HepG2 (cell line): ENCODE measurements around the gene CDCA4. TPM values are rescaled to one million over a fixed set of nuclear protein-coding genes. Genes with fewer than 3 reads are reported as not detected.

Source experiments
- ATAC-seq: fragments of 200-7000 bp; cut with Tn5 transposase; 3 replicates; pipeline ENCODE4 v1.9.1; 2020; ENCODE audit warnings: mild to moderate bottlenecking, moderate library complexity
- BruUV-seq: library from RNA; stranded (reverse); fragments of 400-500 nt; replicated peaks from 2 replicates; lab custom pipeline; 2021; lab: Mats Ljungman, UMichigan
- CTCF ChIA-PET: fragments of 300-600 bp; formaldehyde crosslinking; extraction: SDS; loops from one replicate; lab custom pipeline; 2021; ENCODE audit warnings: low total read pairs, inconsistent platforms, low intra/inter-chr PET ratio; lab: Yijun Ruan, JAX
- POLR2A ChIA-PET: fragments of 350-600 bp; sonication (Branson Sonifier 250); formaldehyde crosslinking; loops from one replicate; lab custom pipeline; 2020; ENCODE audit warnings: antibody characterized with exemption, inconsistent platforms; lab: Yijun Ruan, JAX
- DNase-seq: peaks from one replicate; pipeline ENCODE4 v3.0.0-alpha.2; 2015; ENCODE audit warnings: low spot score
- FAIRE-seq: peaks from 3 replicates; lab custom pipeline; 2011; peaks lifted over from hg19 to GRCh38; lab: Jason Lieb, UNC
- H2AFZ ChIP-seq: one replicate; pipeline ENCODE4 v1.6.1; 2011; ENCODE audit warnings: low read length, inconsistent platforms
- H3K27ac ChIP-seq: fragments of 300-600 bp; 3 replicates; pipeline ENCODE4 v1.8.0; 2011; ENCODE audit warnings: mixed run types, mild to moderate bottlenecking, mixed read lengths, low read length, inconsistent platforms; ENCODE audit not compliant: insufficient read depth; ENCODE audit errors: extremely low read length
- H3K27me3 ChIP-seq, 2 experiments: fragments of 200-600 bp in 1 of 2; 2 replicates in 1 of 2; 3 replicates in 1 of 2; pipeline versions ENCODE4 v1.6.0 to v1.8.0; 2011; ENCODE audit warnings: low read length in 2 of 2, mild to moderate bottlenecking in 2 of 2, moderate library complexity in 2 of 2, inconsistent platforms in 1 of 2; ENCODE audit not compliant: insufficient read depth in 2 of 2, control insufficient read depth in 1 of 2
- H3K36me3 ChIP-seq, 2 experiments: fragments of 200-600 bp in 1 of 2; replicated peaks in 1 of 2; 2 replicates in 1 of 2; 3 replicates in 1 of 2; pipeline versions ENCODE4 v1.5.1 to v1.8.0; 2011; ENCODE audit warnings: low read length in 2 of 2, inconsistent platforms in 1 of 2; ENCODE audit not compliant: insufficient read depth in 2 of 2, control insufficient read depth in 1 of 2
- H3K4me1 ChIP-seq: 2 replicates; pipeline ENCODE4 v1.5.1; 2012; ENCODE audit warnings: low read length, inconsistent platforms; ENCODE audit not compliant: insufficient read depth
- H3K4me2 ChIP-seq: 2 replicates; pipeline ENCODE4 v1.6.0; 2011; ENCODE audit warnings: low read depth, low read length, inconsistent platforms
- H3K4me3 ChIP-seq, 3 experiments: fragments of 200-600 bp in 1 of 3; sonication (generic), shearing (Covaris generic) in 1 of 3; replicated peaks in 1 of 3; 2 replicates each; pipeline ENCODE4 v1.5.1; 2011 to 2016; ENCODE audit warnings: low read length in 3 of 3, inconsistent platforms in 2 of 3, low read depth in 2 of 3, mild to moderate bottlenecking in 2 of 3, control low read depth in 1 of 3, mixed read lengths in 1 of 3; ENCODE audit not compliant: insufficient read depth in 1 of 3
- H3K79me2 ChIP-seq: one replicate; pipeline ENCODE4 v1.6.1; 2011; ENCODE audit warnings: low read length, inconsistent platforms; ENCODE audit not compliant: insufficient read depth
- H3K9ac ChIP-seq: 2 replicates; pipeline ENCODE4 v1.6.0; 2011; ENCODE audit warnings: mild to moderate bottlenecking, low read depth, low read length, inconsistent platforms; ENCODE audit not compliant: insufficient read depth
- H3K9me3 ChIP-seq: 2 replicates; pipeline ENCODE4 v1.5.1; 2012; ENCODE audit warnings: mild to moderate bottlenecking, low read length
- H4K20me1 ChIP-seq: 2 replicates; pipeline ENCODE4 v1.6.0; 2011; ENCODE audit warnings: inconsistent platforms, mild to moderate bottlenecking, low read length, moderate library complexity; ENCODE audit not compliant: insufficient read depth
- ARID3A ChIP-seq: IDR thresholded peaks from 2 replicates; pipeline ENCODE4 v1.6.1; 2012; ENCODE audit warnings: low read depth, low read length, improper control_type of control experiment
- BCL6 ChIP-seq: IDR thresholded peaks from 2 replicates; pipeline ENCODE4 v1.6.1; 2016; ENCODE audit warnings: missing genetic modification reagents, missing compliant biosample characterization
- ELK4 ChIP-seq: sonication (generic); formaldehyde crosslinking; IDR thresholded peaks from 2 replicates; pipeline ENCODE4 v1.9.0; 2021; ENCODE audit warnings: missing genetic modification reagents, borderline replicate concordance
- TGIF2 ChIP-seq: IDR thresholded peaks from 2 replicates; pipeline ENCODE4 v1.6.1; 2016; ENCODE audit warnings: control low read depth, missing compliant biosample characterization
- THYN1 ChIP-seq: sonication (generic); formaldehyde crosslinking; IDR thresholded peaks from 2 replicates; pipeline ENCODE4 v1.8.1; 2023; ENCODE audit warnings: low read depth, mild to moderate bottlenecking, moderate library complexity, missing genetic modification reagents, borderline replicate concordance
- TOPORS ChIP-seq: sonication (generic); formaldehyde crosslinking; IDR thresholded peaks from 2 replicates; pipeline ENCODE4 v1.8.0; 2023; ENCODE audit warnings: mild to moderate bottlenecking, missing genetic modification reagents
- ZNF234 ChIP-seq: sonication (generic); formaldehyde crosslinking; conservative IDR thresholded peaks from 2 replicates; pipeline ENCODE4 v1.5.1; 2020; ENCODE audit warnings: mild to moderate bottlenecking, missing genetic modification reagents
- ZNF264 ChIP-seq: sonication (generic); formaldehyde crosslinking; IDR thresholded peaks from 2 replicates; pipeline ENCODE4 v1.4.0; 2020; ENCODE audit warnings: missing genetic modification reagents
- ZNF431 ChIP-seq: sonication (generic); formaldehyde crosslinking; IDR thresholded peaks from 2 replicates; pipeline ENCODE4 v1.9.0; 2022; ENCODE audit warnings: missing genetic modification reagents, low read depth, mild to moderate bottlenecking, borderline replicate concordance
- ZNF776 ChIP-seq: sonication (generic); formaldehyde crosslinking; IDR thresholded peaks from 2 replicates; pipeline ENCODE4 v1.4.0; 2020; ENCODE audit warnings: mild to moderate bottlenecking, missing genetic modification reagents
- WGBS: methylation state at CpG from one replicate; pipeline ENCODE4 v1.1.6; 2017; ENCODE audit warnings: low lambda C conversion rate; 5-methylcytosine and 5-hydroxymethylcytosine counted together
- in situ Hi-C: cut with HindIII; loops from 2 replicates; pipeline ENCODE4 v1.10.0; 2017; ENCODE audit warnings: low pct_unique_long_range_greater_than_20kb; ENCODE audit not compliant: extremely low pct_ligation_motif_present
- intact Hi-C: fragments of 100-400 bp; cut with micrococcal nuclease; formaldehyde crosslinking; loops from one replicate; pipeline ENCODE4 v1.10.0; 2022; ENCODE audit not compliant: unreplicated experiment
- polyA plus RNA-seq, 8 experiments: library from polyadenylated mRNA; depleted of rRNA in 3 of 8; stranded (reverse) in 7 of 8; unstranded in 1 of 8; fragments of >200 nt; fragmentation: Illumina TruSeq in 4 of 8; extraction: Trizol in 4 of 8; gene quantifications; 2 replicates each; pipeline versions ENCODE4 v1.2.1 to v1.2.3, GENCODE V29; 2011 to 2016; ENCODE audit warnings: low read depth in 4 of 8, missing spikeins in 1 of 8, mixed read lengths in 1 of 8; ENCODE audit not compliant: insufficient read depth in 1 of 8
- total RNA-seq, 5 experiments: library from RNA; depleted of rRNA; stranded (reverse); fragments of >200 nt; fragmentation: Illumina TruSeq; extraction: Trizol; gene quantifications; 2 replicates each; pipeline ENCODE4 v1.2.3, GENCODE V29; 2016; ENCODE audit warnings: low read depth in 1 of 5
- TF ChIP-seq, protein P1 (sequence below): sonication (generic); formaldehyde crosslinking; IDR thresholded peaks from 2 replicates; pipeline ENCODE4 v1.8.1; 2022; ENCODE audit warnings: mild to moderate bottlenecking, missing genetic modification reagents

The CDCA4 gene
- total and polyA plus RNA-seq, 2 of the 13 experiments (the other 11 are each of a cell fraction or from before 2014, with no cell fraction given), result 19.7 to 43.1 TPM

DNA sequence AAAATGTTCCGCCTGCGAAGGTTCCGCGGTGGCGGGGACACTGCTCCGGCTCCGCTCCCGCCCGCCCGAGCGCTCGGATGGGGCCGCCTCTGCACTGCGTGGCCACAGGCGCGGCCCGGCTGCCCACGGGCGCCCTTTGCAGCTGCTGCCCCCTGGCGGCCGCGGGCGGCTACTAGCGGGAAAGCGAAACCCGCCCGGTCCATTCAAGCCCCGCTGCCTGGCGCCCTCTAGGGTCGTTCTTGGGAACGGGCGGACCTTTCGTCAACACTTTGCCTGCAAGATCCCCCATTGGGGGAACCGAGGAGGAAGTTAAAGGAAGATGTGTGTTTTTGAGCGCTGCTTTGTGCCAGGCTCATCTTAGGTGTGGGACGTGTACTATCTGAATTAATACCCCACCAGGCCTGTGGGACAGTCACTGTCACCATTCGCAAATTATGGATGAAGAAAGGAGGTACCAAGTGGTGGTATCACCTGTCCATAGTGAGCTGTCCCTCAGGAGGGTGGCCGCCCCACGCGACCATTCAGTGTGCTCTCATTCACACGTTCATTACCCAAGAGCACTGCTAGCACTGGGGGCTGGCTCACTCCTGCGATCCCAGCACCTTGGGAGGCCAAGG is 24.9 kb upstream of the CDCA4 start (continued):
- TF ChIP-seq ELK4 (CRISPR knock-in tag), result no peak

- Histone ChIP-seq H3K9me3 (no peaks in the 10 kb centered on the region), H3K4me2 (no peak overlapping the region), H3K27ac (no peak overlapping the region), H3K36me3 (no peaks in the 10 kb centered on the region), H3K79me2 (no peaks in the 10 kb centered on the region), H3K4me1 (peaks cover 27% of the 10 kb centered on the region), H3K9ac (no peak overlapping the region), H4K20me1 (no peaks in the 10 kb centered on the region), H2AFZ (no peak overlapping the region), H3K27me3 (peaks cover 1 to 38% of the 10 kb centered on the region in 2 experiments; a peak in 4 of 5 replicates), H3K4me3 (no peak overlapping the region)
- ChIA-PET CTCF (interaction anchor here (1.8 to 4.5 kb wide), 3 partner anchors 22 to 111 kb away, joined by 4 to 146 read pairs (median 20); partner anchors contain the start of genes AHNAK2 and CDCA4), POLR2A (no interaction called here)
- in situ Hi-C loops, result no loop called here
- FAIRE-seq (no peak), DNase-seq (no peak), ATAC-seq (no peak)
- 22% methylated on average over 7 of the region's 7 CpGs for WGBS
- no TSS peak for BruUV-seq
- TF ChIP-seq, protein P1, sequence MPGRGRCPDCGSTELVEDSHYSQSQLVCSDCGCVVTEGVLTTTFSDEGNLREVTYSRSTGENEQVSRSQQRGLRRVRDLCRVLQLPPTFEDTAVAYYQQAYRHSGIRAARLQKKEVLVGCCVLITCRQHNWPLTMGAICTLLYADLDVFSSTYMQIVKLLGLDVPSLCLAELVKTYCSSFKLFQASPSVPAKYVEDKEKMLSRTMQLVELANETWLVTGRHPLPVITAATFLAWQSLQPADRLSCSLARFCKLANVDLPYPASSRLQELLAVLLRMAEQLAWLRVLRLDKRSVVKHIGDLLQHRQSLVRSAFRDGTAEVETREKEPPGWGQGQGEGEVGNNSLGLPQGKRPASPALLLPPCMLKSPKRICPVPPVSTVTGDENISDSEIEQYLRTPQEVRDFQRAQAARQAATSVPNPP (CRISPR knock-in tag), result no peak
- TF ChIP-seq TOPORS (CRISPR knock-in tag) (no peak), TGIF2 (CRISPR knock-in tag) (no peak), BCL6 (CRISPR knock-in tag) (no peak), ARID3A (no peak), THYN1 (CRISPR knock-in tag) (no peak), ZNF264 (CRISPR knock-in tag) (no peak), ZNF431 (no peak), ZNF234 (CRISPR knock-in tag) (no peak), ZNF776 (CRISPR knock-in tag) (no peak)
- intact Hi-C loops, result loop anchor here (2.0 kb wide), 1 partner anchor 23 kb away; the partner anchor contains the start of gene CDCA4
Observed at GRCh38 chr14:105043641-105044040, 22.8 kb upstream of the CDCA4 start.
